Type B pancreatic cell (in vitro differentiated cells): ENCODE data around the gene CAPN10. TPM values are rescaled to one million over a fixed set of nuclear protein-coding genes. Genes with fewer than 3 reads are reported as not detected.

Experiments
- DNase-seq: peaks from one replicate; pipeline ENCODE4 v3.0.0; 2021; ENCODE audit warnings: mixed read lengths; ENCODE audit not compliant: unreplicated experiment; ENCODE audit errors: extremely low spot score
- H3K27ac Mint-ChIP-seq: 2 replicates; pipeline ENCODE4 v1.8.0; 2021; ENCODE audit warnings: mild to moderate bottlenecking, mixed read lengths
- H3K27me3 Mint-ChIP-seq: 2 replicates; pipeline ENCODE4 v1.8.0; 2021; ENCODE audit warnings: mixed read lengths
- H3K36me3 Mint-ChIP-seq: 2 replicates; pipeline ENCODE4 v1.8.0; 2021; ENCODE audit warnings: mixed read lengths
- H3K4me1 Mint-ChIP-seq: one replicate; pipeline ENCODE4 v1.8.0; 2021; ENCODE audit warnings: mixed read lengths; ENCODE audit not compliant: unreplicated experiment
- H3K4me3 Mint-ChIP-seq: 2 replicates; pipeline ENCODE4 v1.8.0; 2021; ENCODE audit warnings: mild to moderate bottlenecking, mixed read lengths
- H3K9me3 Mint-ChIP-seq: 2 replicates; pipeline ENCODE4 v1.8.0; 2021; ENCODE audit warnings: mixed read lengths
- CTCF ChIP-seq: fragments of 200-600 bp; sonication (generic); conservative IDR thresholded peaks from 2 replicates; pipeline ENCODE4 v1.5.0; 2021; ENCODE audit warnings: antibody characterized with exemption, mild to moderate bottlenecking
- total RNA-seq: library from RNA; stranded (reverse); gene quantifications from 2 replicates; pipeline ENCODE4 v1.2.1, GENCODE V29; 2021; ENCODE audit warnings: low replicate concordance

Gene CAPN10
- total RNA-seq, 1 donor from 2014 or later, result 55.2 TPM

DNA sequence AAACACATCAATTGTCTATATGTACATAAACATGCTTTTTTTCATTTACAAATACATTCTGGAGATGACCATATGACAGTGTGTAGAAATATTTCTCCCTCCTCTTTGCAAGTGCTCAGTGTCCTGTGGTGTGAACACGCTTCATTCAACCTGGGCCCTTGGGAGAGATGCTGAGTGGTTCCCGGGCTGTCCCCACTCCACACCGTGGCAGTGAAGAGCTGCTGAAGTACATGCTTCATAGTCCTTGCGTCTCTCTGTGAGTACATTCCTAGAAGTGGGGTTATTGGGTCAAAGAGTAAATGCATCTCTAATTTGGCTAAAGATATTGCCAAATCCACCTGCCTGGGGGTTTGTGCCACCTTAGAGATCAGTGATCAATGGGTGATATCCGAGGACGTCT, 32.2 kb downstream of the CAPN10 start:
- peaks cover 8% of the 10 kb centered on the region for H3K36me3 Mint-ChIP-seq
- DNase-seq, result no peak
- no peak for TF ChIP-seq CTCF
- H3K4me3 Mint-ChIP-seq, result no peak overlapping the region
- H3K27me3 Mint-ChIP-seq, result no peaks in the 10 kb centered on the region
- no peaks in the 10 kb centered on the region for H3K9me3 Mint-ChIP-seq
- no peak overlapping the region for H3K27ac Mint-ChIP-seq
- H3K4me1 Mint-ChIP-seq, result peaks cover 4% of the 10 kb centered on the region

- H3K36me3 Mint-ChIP-seq, result peaks cover 8% of the 10 kb centered on the region
- H3K27me3 Mint-ChIP-seq, result no peaks in the 10 kb centered on the region
- H3K27ac Mint-ChIP-seq, result no peak overlapping the region
- H3K4me3 Mint-ChIP-seq, result no peak overlapping the region
- peaks cover 4% of the 10 kb centered on the region for H3K4me1 Mint-ChIP-seq
- no peak for TF ChIP-seq CTCF
- H3K9me3 Mint-ChIP-seq, result no peaks in the 10 kb centered on the region
- DNase-seq, result no peak
Observed at GRCh38 chr2:240619506-240620148, 33.1 kb downstream of the CAPN10 start.

DNA sequence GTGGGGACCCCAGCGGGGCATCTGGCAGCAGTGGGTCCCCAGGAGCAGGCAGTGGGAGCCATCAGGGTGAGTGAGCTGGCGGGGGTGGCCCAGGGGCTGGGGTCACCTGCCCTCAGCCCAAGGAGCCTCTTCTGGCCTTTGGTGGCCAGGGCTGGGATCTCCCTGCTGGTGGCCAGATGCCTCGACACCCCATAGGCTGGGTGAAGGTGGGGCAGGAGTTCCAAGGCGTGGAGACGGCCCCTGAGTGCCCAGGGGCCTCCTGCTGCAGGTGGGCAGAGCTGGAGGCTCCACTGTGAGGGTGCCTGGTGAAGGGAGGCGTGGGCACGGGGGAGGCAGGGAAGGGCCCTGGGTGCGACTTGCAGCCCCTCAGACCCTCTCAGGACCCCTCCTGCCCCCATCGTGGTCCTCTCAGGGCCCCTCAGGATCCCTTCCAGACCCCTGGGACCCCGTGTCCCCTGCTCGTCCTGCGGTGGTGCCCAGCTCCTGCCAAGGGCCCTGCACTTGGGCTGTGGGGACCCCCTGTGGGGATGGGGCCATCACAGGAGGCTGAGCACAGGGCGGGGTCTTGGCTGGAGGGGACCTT, 33.7 kb downstream of the CAPN10 start:
- Mint-ChIP-seq H3K4me3 (no peak overlapping the region), H3K27ac (no peak overlapping the region), H3K27me3 (no peaks in the 10 kb centered on the region), H3K4me1 (peaks cover 4% of the 10 kb centered on the region), H3K9me3 (no peaks in the 10 kb centered on the region), H3K36me3 (peaks cover 8% of the 10 kb centered on the region)
- no peak for TF ChIP-seq CTCF
- no peak for DNase-seq

- no peak for TF ChIP-seq CTCF
- no peak overlapping the region for H3K27ac Mint-ChIP-seq
- DNase-seq, result no peak
- no peak overlapping the region for H3K4me3 Mint-ChIP-seq
- no peaks in the 10 kb centered on the region for H3K27me3 Mint-ChIP-seq
- H3K4me1 Mint-ChIP-seq, result peaks cover 4% of the 10 kb centered on the region
- no peaks in the 10 kb centered on the region for H3K9me3 Mint-ChIP-seq
- H3K36me3 Mint-ChIP-seq, result peaks cover 8% of the 10 kb centered on the region
Observed at GRCh38 chr2:240620859-240621258, 34.3 kb downstream of the CAPN10 start.

GRCh38 chr2:240622060-240622411, 35.5 kb downstream of the CAPN10 start:
- Mint-ChIP-seq H3K36me3 (peaks cover 8% of the 10 kb centered on the region), H3K9me3 (no peaks in the 10 kb centered on the region), H3K27ac (no peak overlapping the region), H3K27me3 (no peaks in the 10 kb centered on the region), H3K4me3 (no peak overlapping the region), H3K4me1 (peaks cover 4% of the 10 kb centered on the region)
- TF ChIP-seq CTCF, result no peak
- no peak for DNase-seq
